ENCODE measurements around the gene GSTP1.
"Not testable (repeated sequence)": the region's sequence is repeated elsewhere in the genome, so short reads cannot be mapped to it uniquely, and the experiment has no call there.

Gene GSTP1

GRCh38 chr11:67563705-67564114 lies 19.9 kb upstream of the GSTP1 start:
- DNase-seq (ENCODE audit: low read depth in 2 of 2), result not testable (repeated sequence)

DNA sequence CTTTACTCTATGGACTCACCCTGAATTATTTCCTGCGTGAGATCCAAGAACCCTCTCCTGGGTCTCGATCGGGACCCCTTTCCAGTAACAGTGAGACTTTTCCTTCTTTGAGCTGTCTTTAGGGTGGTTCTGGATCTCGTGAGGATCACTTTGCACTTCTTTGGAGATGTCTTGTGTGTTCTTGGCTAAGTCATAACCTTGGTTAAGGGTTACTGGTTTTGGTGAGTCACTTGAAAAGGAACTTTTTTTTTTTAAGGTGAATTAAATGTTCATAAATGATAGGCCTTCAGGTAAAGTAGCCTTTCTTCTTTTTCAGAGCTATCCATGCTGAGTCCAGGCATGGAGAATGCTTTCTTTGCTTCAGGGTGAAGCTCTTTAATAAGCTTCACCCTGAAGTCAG lies 19.4 kb upstream of the GSTP1 start:
- DNase-seq (ENCODE audit: low read depth in 2 of 2), result no peak

DNA sequence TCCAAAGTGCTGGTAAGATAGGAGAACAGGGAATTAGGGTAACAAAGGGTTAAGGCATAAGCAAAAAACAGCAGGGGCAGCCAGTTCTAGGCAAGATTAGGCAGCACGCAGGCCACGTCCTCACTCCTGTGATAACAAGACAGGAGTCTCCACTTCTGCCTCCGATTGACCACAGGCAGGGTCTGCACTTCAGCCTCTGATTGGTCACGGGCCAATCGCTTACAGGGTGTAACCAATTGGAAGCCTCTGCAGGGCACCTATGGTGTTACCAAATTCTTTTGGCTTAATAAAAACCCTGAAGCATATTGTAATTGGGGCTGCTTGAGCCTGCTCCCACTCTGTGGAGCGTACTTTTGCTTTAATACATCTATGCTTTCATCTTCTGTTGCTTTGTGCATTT lies 12.2 kb upstream of the GSTP1 start:
- no peak for DNase-seq (ENCODE audit: low read depth in 2 of 2)

- no peak for DNase-seq (ENCODE audit: low read depth in 2 of 2)
Observed at GRCh38 chr11:67572305-67572704, 11.3 kb upstream of the GSTP1 start.

DNA sequence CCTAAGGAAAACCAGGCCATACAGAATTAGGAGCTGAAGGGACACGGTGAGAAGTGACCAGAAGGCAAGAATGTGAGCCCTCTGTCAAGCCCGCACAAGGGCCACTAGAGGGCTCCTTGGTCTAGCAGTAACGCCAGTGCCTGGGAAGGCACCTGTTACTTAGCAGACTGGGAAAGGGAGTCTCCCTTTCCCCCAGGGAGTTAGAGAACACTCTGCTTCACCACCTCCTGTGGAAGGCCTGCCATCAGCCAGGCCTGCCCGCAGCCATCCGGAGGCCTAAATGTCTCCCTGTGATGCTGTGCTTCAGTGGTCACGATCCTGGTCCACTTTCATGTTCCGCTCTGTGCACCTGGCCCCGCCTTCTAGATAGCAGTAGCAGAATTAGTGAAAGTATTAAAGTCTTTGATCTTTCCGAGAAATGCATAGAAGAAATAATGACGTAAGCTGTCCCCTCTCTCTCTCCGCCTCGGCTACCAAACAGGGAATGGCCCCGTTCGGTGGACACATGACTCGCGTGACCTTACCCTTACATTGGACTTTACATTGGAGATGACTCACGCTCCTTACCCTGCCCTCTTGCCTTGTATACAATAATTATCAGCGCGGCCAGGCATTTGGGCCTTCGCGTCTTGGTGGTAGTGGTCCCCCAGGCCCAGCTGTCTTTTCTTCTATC lies 10.7 kb upstream of the GSTP1 start:
- no peak for DNase-seq (ENCODE audit: low read depth in 2 of 2)

DNA sequence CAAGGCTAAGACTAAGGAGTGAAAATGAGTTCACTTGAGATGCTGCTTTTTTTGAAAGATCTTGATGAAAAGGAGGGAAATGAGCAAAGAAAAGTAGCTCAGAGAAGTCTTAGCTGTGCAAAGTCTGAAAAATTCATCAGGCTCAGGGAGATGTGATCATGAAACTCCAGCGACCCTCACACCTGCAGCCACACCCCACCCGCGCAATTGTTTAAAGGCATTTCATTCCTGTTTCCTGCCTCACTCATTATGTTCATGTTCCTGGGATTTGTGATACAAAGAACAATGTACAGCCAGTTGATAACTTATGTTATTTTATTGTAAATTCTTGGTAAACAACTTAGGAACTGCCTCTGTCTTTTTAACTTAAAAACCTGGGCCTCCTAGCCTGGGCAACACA lies 8.7 kb upstream of the GSTP1 start:
- DNase-seq (ENCODE audit: low read depth in 2 of 2), result no peak

GRCh38 chr11:67576735-67577475 lies 6.7 kb upstream of the GSTP1 start:
- DNase-seq (ENCODE audit: low read depth in 2 of 2), result no peak

DNA sequence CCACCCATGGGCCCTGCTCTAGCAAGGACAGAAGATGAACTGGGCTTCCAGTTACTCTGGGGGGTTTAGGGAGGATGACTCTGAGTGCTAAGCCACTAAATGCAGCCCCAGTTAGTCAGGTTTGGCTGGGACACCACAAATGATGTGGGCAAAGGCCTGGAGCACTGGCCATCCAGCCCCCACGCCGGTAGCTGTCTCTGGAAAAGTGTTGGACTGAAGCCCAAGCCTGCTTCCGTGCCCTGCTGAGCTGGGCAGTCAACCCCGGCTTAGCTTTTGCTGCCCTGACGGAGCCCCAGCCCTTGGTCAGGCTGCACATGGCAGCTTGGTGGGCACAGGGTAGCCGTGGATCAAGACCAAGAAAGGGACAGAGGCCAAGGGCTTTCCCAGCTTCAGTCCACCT lies 5.7 kb upstream of the GSTP1 start:
- no peak for DNase-seq (ENCODE audit: low read depth in 2 of 2)

DNA sequence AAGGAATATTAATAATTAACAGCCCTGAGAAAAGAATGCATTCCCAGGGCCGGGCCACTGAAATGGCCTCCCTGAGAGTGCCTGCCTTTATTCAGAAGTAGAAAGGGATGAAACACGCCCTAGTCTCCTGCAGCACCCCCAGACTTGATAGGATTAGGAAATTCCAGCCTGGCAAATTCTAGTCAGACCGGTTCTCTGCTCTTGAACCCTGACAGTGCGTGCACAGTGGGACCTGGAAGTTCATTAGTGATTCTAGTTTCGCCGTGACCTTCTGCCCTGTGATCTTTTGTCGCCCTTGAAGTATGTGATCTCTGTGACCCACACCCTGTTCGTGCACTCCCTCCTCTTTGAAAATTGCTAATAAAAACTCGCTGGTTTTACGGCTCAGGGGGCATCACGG lies 2.1 kb upstream of the GSTP1 start:
- DNase-seq (ENCODE audit: low read depth in 2 of 2), result no peak

- DNase-seq (ENCODE audit: low read depth in 2 of 2), result no peak
Observed at GRCh38 chr11:67582011-67582410, 1.6 kb upstream of the GSTP1 start.

- DNase-seq (ENCODE audit: low read depth in 2 of 2), result no peak
Observed at GRCh38 chr11:67584205-67584880, 731 bp downstream of the GSTP1 start.

DNA sequence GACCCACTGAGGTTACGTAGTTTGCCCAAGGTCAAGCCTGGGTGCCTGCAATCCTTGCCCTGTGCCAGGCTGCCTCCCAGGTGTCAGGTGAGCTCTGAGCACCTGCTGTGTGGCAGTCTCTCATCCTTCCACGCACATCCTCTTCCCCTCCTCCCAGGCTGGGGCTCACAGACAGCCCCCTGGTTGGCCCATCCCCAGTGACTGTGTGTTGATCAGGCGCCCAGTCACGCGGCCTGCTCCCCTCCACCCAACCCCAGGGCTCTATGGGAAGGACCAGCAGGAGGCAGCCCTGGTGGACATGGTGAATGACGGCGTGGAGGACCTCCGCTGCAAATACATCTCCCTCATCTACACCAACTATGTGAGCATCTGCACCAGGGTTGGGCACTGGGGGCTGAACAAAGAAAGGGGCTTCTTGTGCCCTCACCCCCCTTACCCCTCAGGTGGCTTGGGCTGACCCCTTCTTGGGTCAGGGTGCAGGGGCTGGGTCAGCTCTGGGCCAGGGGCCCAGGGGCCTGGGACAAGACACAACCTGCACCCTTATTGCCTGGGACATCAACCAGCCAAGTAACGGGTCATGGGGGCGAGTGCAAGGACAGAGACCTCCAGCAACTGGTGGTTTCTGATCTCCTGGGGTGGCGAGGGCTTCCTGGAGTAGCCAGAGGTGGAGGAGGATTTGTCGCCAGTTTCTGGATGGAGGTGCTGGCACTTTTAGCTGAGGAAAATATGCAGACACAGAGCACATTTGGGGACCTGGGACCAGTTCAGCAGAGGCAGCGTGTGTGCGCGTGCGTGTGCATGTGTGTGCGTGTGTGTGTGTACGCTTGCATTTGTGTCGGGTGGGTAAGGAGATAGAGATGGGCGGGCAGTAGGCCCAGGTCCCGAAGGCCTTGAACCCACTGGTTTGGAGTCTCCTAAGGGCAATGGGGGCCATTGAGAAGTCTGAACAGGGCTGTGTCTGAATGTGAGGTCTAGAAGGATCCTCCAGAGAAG lies 1.6 kb downstream of the GSTP1 start:
- no peak for DNase-seq (ENCODE audit: low read depth in 2 of 2)

DNA sequence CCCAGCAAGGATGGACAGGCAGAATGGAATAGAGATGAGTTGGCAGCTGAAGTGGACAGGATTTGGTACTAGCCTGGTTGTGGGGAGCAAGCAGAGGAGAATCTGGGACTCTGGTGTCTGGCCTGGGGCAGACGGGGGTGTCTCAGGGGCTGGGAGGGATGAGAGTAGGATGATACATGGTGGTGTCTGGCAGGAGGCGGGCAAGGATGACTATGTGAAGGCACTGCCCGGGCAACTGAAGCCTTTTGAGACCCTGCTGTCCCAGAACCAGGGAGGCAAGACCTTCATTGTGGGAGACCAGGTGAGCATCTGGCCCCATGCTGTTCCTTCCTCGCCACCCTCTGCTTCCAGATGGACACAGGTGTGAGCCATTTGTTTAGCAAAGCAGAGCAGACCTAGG lies 2.3 kb downstream of the GSTP1 start:
- DNase-seq (ENCODE audit: low read depth in 2 of 2), result no peak

DNA sequence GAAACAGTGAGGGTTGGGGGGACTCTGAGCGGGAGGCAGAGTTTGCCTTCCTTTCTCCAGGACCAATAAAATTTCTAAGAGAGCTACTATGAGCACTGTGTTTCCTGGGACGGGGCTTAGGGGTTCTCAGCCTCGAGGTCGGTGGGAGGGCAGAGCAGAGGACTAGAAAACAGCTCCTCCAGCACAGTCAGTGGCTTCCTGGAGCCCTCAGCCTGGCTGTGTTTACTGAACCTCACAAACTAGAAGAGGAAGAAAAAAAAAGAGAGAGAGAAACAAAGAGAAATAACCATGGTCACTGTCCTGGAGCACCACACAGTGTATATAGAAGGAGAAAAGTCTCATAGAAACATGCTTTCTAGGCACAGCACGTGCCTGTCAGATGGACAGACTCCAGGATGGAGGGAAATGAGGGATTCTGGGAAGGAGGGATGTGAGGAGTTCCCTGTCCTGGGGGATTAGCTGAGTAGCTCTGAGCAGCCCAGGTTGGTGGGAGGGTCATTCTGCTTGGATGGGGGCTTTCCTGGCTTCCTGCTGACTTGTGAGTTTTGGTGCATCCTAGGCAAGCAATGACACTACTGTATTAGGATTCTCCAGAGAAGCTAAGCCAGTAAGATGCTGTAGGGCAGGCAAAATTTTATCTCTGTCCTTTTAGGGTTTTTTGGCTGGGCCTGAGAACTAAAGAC lies 3.1 kb downstream of the GSTP1 start:
- DNase-seq (ENCODE audit: low read depth in 2 of 2), result no peak

GRCh38 chr11:67588136-67588503 lies 4.5 kb downstream of the GSTP1 start:
- DNase-seq (ENCODE audit: low read depth in 2 of 2), result no peak

- not testable (repeated sequence) for DNase-seq (ENCODE audit: low read depth in 2 of 2)
Observed at GRCh38 chr11:67588899-67589415, 5.3 kb downstream of the GSTP1 start.

GRCh38 chr11:67592880-67593564 lies 9.4 kb downstream of the GSTP1 start:
- no peak for DNase-seq (ENCODE audit: low read depth in 2 of 2)

DNA sequence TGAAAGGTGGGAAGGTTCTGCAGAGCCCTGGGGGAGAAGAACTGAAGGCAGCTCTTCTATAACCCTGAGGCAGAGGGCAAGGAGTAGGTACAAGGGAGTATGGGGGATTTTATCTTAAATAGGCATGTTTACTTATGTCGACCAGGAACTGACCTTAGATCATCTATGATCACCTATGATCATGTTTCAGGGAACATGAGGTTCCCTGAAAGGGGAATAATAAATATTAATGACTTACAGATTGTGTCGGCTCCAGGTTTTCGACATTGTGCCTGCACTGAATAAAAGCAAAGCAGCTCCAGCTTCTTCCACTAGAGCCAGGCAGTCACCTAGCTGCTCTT lies 9.9 kb downstream of the GSTP1 start:
- no peak for DNase-seq (ENCODE audit: low read depth in 2 of 2)

- no peak for DNase-seq (ENCODE audit: low read depth in 2 of 2)
Observed at GRCh38 chr11:67594480-67594879, 10.9 kb downstream of the GSTP1 start.

- no peak for DNase-seq (ENCODE audit: low read depth in 2 of 2)
Observed at GRCh38 chr11:67596753-67597300, 13.2 kb downstream of the GSTP1 start.
